ENCODE measurements around the gene PDLIM7.

PDLIM7 gene

DNA sequence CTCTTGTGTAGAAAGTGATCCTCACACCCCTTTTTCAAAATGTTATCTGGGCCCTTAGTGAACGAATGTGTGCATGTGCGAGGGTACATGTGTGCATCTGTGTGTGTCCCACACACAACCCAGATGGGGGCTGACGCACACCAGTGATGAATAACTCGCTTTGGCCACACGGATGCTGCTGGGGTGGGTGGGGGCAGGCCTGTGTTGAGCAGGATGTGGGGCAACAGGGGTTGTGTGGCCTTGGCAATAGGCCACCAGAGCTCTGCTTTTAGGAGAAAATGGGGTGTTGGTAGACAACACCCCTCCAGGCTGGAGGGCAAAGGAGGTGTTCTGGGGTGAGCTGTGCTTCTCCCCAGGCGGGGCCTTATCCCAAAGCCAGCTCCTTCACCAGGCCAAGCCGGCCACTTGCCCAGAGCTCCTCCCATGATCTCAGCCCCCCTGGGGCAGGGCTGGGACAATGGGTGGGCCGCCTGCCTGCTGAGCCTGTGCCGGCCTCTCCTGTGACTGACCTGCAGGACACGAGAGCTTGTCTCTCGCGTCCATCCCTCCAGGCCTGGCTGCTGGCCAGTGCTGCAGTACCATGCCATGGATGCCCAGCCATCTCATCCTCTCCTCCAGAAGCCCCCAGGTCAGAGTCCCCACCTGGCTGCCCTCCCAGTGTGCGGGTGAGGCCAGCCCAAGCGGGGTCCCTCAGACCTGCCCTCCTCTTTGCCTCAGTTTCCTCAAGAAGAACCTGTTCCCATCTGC lies 25.6 kb downstream of the PDLIM7 start:
- TF ChIP-seq, protein P1, sequence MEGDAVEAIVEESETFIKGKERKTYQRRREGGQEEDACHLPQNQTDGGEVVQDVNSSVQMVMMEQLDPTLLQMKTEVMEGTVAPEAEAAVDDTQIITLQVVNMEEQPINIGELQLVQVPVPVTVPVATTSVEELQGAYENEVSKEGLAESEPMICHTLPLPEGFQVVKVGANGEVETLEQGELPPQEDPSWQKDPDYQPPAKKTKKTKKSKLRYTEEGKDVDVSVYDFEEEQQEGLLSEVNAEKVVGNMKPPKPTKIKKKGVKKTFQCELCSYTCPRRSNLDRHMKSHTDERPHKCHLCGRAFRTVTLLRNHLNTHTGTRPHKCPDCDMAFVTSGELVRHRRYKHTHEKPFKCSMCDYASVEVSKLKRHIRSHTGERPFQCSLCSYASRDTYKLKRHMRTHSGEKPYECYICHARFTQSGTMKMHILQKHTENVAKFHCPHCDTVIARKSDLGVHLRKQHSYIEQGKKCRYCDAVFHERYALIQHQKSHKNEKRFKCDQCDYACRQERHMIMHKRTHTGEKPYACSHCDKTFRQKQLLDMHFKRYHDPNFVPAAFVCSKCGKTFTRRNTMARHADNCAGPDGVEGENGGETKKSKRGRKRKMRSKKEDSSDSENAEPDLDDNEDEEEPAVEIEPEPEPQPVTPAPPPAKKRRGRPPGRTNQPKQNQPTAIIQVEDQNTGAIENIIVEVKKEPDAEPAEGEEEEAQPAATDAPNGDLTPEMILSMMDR (conservative IDR thresholded peaks at IDR 0.05; ENCODE audit: low read depth, low read length): no peak
- Histone ChIP-seq H3K9ac (peak overlapping the region; percentile 50; the same call in 1 of the 2 replicates), H3K27me3 (ENCODE audit: insufficient read depth, low read depth) (no peaks in the 10 kb centered on the region), H3K4me1 (ENCODE audit: low read depth, poor library complexity, severe bottlenecking) (peaks cover 5% of the 10 kb centered on the region), H2AFZ (ENCODE audit: low read depth) (no peak overlapping the region), H4K20me1 (ENCODE audit: insufficient read depth) (no peaks in the 10 kb centered on the region), H3K36me3 (ENCODE audit: insufficient read depth) (no peaks in the 10 kb centered on the region), H3K4me2 (peak overlapping the region; percentile 68), H3K27ac (no peak overlapping the region), H3K4me3 (IDR thresholded peaks at IDR 0.05; ENCODE audit: insufficient read depth, low read depth, low read length) (no peak overlapping the region), H3K79me2 (ENCODE audit: insufficient read depth, low read depth) (no peaks in the 10 kb centered on the region)

DNA sequence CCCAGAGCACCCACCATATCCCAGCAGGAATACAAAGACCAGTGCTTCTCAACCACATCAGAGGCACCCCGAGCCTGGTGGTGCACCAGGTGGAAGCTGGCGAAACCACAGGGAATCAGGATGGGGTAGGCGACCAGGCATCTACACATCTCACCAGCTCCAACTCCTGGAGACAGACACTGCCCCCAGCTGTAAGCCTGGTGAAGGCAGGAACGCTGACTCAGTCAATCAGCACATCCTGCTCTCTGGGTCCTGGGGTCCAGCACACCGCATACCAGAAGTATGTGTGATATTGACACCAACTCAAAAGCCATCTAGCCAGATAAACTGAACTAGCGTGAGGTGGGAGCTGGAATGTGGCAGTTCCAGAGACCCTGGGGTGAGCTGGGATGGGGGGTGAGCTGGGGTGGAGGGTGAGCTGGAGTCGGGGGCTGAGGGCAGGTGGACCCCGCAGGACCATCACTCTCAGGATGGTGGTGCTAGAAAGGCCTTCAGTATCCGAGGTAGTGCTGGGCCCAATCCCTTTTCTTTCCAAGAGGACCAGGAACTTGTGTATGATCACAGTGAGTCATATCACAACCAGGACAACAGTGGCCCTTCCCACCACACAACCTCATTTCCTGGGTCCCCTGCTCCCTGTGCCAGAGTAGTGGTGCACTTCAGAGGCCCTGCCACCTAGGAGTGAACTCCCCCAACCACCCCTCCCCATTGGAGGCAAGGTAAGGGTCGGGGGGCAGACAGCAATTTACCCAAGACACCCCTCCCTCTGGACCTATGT lies 26.5 kb downstream of the PDLIM7 start:
- Histone ChIP-seq H3K4me3 (IDR thresholded peaks at IDR 0.05; ENCODE audit: insufficient read depth, low read depth, low read length) (no peak overlapping the region), H3K9ac (no peak overlapping the region), H3K27me3 (ENCODE audit: insufficient read depth, low read depth) (no peaks in the 10 kb centered on the region), H4K20me1 (ENCODE audit: insufficient read depth) (no peaks in the 10 kb centered on the region), H3K4me2 (no peak overlapping the region), H3K36me3 (ENCODE audit: insufficient read depth) (no peaks in the 10 kb centered on the region), H3K27ac (no peak overlapping the region), H3K79me2 (ENCODE audit: insufficient read depth, low read depth) (no peaks in the 10 kb centered on the region), H2AFZ (ENCODE audit: low read depth) (no peak overlapping the region), H3K4me1 (ENCODE audit: low read depth, poor library complexity, severe bottlenecking) (peaks cover 5% of the 10 kb centered on the region)
- TF ChIP-seq, protein P1 (conservative IDR thresholded peaks at IDR 0.05; ENCODE audit: low read depth, low read length): no peak

DNA sequence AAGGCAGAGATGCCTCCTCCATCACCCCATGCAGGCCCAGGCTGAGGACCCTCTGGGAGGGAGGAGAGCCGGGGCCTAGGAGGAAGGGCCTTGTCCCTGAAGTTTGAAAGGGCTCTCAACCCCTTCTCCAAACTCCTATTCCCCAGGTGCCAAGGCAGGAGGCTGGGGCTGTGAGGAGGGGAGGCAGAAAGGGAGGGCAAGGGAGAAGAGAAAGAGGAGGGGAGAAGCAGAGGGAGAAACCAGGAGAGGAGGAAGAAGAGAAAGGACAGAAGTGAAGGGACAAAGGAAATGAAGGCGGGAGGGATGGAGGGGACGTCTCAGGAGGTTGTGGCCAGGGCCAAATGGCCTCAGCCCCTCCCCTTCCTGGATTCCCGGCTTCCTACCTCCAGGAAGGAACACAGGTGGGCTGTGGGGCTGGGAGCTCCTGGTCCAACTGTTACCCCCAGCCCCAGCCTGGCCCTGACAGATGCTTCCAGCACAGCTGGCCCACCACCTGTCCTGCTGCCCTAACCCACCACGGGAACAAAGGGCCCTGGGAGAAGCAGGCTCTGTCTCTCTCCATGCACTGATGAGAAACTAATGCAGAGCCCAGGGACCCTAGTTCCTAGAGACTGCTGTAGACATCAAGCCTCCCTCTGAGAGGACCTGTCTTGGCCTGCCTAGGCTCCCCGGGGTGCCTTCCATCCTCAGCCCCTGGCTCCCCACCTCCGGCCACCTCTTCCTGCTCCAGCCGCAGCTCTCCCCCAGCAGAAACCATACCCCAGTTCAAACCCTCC lies 27.5 kb downstream of the PDLIM7 start:
- Histone ChIP-seq H3K27ac (no peak overlapping the region), H4K20me1 (ENCODE audit: insufficient read depth) (no peaks in the 10 kb centered on the region), H3K4me1 (ENCODE audit: low read depth, poor library complexity, severe bottlenecking) (peaks cover 5% of the 10 kb centered on the region), H3K4me3 (IDR thresholded peaks at IDR 0.05; ENCODE audit: insufficient read depth, low read depth, low read length) (no peak overlapping the region), H3K9ac (no peak overlapping the region), H3K27me3 (ENCODE audit: insufficient read depth, low read depth) (no peaks in the 10 kb centered on the region), H2AFZ (ENCODE audit: low read depth) (no peak overlapping the region), H3K36me3 (ENCODE audit: insufficient read depth) (no peaks in the 10 kb centered on the region), H3K79me2 (ENCODE audit: insufficient read depth, low read depth) (no peaks in the 10 kb centered on the region), H3K4me2 (no peak overlapping the region)
- TF ChIP-seq, protein P1 (conservative IDR thresholded peaks at IDR 0.05; ENCODE audit: low read depth, low read length): no peak

DNA sequence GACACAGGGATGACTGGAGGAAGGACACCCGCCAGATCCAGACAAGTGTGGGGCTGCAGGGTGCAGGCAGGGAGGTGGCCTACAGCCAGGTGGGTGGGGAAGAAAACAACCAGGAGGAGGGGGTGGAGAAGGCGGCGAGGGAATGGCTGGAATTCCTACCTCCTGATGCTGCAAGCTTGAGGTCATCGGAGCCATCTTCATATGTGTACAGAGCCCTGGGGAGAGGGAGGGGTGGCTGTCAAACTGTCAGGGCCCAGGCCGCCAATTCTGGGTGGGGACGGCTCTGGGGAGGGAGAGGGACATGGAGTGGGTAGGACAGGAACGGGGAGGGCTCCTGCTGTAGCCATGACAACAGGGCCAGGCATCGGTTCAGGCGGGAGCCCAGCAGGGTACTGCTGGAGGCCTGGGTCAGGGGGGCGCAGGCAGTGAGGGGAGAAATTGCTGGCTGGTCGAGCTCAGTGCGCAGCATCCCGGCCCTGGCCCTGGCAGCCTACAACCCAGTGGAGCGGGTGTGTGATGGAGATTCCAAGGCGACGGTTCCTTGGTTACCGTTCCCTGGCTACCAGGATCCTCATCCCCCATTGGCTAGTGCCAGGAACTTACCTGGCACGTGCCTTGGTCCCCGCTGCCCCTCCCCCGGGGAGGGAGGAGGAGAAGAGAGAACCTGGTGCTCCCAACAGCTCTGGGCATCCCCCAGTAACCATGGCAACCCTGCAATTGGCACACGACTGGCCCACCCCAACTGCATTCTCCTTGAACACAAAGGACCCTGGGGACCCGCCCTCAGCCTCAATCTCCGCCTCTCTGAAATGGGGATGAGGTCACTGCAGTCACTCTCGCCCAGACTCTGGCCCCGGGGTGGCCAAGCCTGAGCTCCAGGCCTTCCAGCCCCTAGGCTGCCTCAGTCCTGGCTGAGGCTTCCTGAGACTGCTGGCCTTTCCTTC lies 28.4 kb downstream of the PDLIM7 start:
- TF ChIP-seq, protein P1 (conservative IDR thresholded peaks at IDR 0.05; ENCODE audit: low read depth, low read length): no peak
- Histone ChIP-seq H3K9ac (no peak overlapping the region), H3K79me2 (ENCODE audit: insufficient read depth, low read depth) (no peaks in the 10 kb centered on the region), H3K27me3 (ENCODE audit: insufficient read depth, low read depth) (no peaks in the 10 kb centered on the region), H3K4me3 (IDR thresholded peaks at IDR 0.05; ENCODE audit: insufficient read depth, low read depth, low read length) (no peak overlapping the region), H4K20me1 (ENCODE audit: insufficient read depth) (no peaks in the 10 kb centered on the region), H2AFZ (ENCODE audit: low read depth) (no peak overlapping the region), H3K36me3 (ENCODE audit: insufficient read depth) (no peaks in the 10 kb centered on the region), H3K4me1 (ENCODE audit: low read depth, poor library complexity, severe bottlenecking) (peaks cover 5% of the 10 kb centered on the region), H3K4me2 (no peak overlapping the region), H3K27ac (no peak overlapping the region)
